CD4-positive, alpha-beta T cell treated with Interleukin-6 for 4 hours (primary cell): Measurements from ENCODE around the gene ZNF804B.

Experiments used
- DNase-seq: peaks from one replicate; pipeline ENCODE4 v3.0.0-alpha.2; 2020; ENCODE audit warnings: mixed read lengths

ZNF804B gene

GRCh38 chr7:89312551-89312950 lies 553.1 kb downstream of the ZNF804B start:
- no peak for DNase-seq

- DNase-seq, result no peak
Observed at GRCh38 chr7:89316584-89317251, 557.2 kb downstream of the ZNF804B start.

GRCh38 chr7:89332026-89332425 lies 572.5 kb downstream of the ZNF804B start:
- no peak for DNase-seq

- no peak for DNase-seq
Observed at GRCh38 chr7:89334797-89335196, 575.3 kb downstream of the ZNF804B start.

GRCh38 chr7:89335490-89335889 lies 576.0 kb downstream of the ZNF804B start:
- no peak for DNase-seq

DNA sequence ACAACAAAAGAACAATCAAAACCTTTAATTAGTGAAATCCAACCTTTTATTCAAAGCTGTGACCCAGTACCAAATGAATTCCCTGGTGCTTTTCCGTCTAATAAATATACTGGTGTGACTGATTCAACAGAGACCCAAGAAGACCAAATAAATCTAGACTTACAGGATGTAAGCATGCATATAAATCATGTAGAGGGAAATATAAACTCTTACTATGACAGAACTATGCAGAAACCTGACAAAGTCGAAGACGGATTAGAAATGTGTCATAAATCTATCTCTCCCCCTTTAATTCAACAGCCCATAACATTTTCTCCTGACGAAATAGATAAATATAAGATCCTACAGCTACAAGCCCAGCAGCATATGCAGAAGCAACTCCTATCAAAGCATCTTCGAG lies 576.6 kb downstream of the ZNF804B start:
- DNase-seq, result no peak

GRCh38 chr7:89339748-89340147 lies 580.2 kb downstream of the ZNF804B start:
- no peak for DNase-seq

- no peak for DNase-seq
Observed at GRCh38 chr7:89357121-89357520, 597.6 kb downstream of the ZNF804B start.

DNA sequence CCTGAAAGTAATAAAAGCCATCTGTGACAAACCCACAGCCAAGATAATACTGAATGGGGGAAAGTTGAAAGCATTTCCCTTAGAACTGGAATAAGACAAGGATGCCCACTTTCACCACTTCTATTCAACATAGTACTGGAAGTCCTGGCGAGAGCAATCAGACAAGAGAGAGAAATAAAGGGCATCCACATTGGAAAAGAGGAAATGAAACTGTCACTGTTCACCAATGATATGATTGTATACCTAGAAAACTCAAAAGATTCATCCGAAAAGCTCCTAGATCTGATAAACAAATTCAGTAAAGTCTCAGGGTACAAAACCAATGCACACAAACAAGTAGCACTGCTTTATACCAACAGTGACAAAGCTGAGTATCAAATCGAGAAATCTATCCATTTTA lies 617.7 kb downstream of the ZNF804B start:
- DNase-seq, result no peak

GRCh38 chr7:89385411-89385810 lies 625.9 kb downstream of the ZNF804B start:
- DNase-seq, result no peak
